GM21423 (cell line): ENCODE data around the gene DEK.

Experiments used
- ATAC-seq: cut with Tn5 transposase; IDR thresholded peaks from one replicate; pipeline ENCODE4 v1.9.1; 2021; ENCODE audit warnings: mild to moderate bottlenecking, moderate library complexity; ENCODE audit not compliant: unreplicated experiment

DEK gene

DNA sequence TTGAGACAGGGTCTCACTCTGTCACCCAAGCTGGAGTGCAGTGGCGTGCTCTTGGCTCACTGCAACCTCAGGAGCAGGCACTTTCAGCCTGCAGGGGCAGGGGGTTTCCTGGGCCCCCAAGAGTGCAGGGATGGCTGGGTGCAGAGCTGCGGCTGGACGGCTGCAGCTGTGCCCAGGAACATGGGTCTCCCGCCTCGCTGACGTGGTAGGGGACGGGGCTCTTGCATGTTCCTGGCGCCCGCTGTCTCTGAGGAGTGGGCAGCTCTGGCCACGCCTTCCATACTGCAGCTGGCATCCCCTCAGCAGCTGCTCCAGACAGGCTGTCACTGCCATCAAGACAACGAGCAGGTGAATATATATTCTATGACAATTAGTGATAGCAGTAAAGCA is 2.2 kb upstream of the DEK start:
- no peak for ATAC-seq

DNA sequence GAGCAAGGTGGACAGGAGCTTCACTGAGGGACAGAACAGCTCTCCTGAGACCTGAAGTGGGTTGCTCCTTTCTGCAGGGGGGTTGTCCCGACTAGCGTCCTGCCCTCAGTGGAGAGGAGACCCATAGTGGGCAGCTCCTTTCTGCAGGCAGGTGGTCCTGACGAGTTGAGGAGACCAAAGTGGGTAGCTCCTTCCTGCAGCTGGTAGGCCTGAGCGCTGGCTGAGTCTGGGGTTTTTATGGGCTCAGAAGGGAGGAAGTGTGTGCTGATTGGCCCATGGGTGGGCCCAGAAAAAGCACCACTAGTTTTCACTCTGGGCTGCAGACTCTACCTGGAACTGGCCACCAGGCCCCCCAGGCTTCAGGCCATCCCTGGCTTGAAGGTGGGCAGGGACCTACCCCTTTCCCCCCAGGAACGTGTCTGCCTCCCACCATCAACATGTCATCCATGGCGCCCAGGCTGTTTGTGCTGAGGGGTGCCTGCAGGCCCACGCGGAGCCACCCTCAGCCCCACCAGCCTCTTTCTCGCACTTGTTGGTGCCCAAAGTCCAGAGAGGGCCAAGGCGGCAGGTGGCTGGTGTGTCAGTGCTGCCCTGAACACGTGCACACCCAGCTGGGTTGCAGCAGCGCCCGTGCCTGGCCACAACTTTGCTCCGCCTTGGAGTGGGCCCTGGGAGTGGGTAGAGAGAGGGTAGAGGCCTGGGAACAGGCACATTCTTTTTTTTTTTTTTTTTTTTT is 1.6 kb upstream of the DEK start:
- ATAC-seq = no peak

DNA sequence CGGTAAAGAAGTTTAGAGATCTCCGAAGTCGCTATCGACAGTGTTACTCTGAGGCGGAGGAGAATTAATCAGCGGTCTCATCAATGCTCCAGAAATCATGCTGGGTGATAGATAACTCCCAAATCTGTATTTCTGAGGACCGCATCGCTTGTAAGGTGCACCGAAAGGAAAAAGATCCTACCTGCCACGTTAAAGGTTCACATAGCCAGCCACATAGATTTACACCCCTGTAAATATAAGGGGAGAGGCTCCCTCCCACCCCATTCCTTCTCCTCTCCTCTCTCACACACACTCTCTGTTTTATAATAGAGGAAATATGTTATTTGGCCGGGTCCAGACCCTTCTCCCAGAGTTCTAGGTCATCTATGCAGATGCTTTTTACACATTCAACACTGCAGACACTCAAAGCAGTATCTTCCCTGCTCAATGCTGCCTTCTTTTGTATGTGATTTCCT is 620 bp upstream of the DEK start:
- ATAC-seq = no peak

DNA sequence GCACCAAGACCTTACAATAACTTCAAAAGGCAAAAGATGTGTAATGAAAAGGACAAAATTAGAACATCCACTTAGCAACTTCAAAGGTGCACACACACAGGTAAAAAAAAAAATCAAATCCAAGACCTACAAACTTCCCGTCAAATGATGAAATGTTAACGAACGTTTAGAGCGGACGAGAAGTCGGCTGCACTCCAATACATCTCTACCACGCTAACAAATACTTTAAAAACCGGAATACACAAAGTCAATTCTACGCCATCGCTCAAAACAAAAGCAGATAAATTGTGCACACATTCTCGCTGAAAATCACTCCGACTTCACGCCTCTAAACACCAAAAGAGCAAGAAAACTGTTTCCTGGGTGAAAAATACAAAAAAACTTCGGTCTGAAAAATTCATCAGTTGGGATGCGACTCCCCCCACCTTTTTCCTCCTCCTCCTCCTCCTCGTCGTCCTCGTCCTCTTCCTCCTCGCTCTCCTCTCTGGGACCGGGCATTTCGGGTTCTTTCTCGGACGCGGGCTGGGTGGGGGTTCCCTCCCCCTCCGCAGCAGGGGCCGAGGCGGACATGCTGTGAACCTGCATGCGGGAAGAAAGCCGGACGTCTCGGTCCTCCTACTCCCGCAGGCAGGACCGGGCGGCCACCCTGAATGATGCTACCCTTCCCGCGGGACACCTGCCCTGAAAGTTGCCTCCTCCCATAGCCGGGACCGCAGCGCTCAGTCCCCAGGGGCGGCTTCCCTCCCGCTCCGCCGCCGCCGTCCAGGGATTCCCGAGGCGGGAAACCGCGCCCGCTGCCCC is 712 bp downstream of the DEK start:
- peak; percentile 3 for ATAC-seq

DNA sequence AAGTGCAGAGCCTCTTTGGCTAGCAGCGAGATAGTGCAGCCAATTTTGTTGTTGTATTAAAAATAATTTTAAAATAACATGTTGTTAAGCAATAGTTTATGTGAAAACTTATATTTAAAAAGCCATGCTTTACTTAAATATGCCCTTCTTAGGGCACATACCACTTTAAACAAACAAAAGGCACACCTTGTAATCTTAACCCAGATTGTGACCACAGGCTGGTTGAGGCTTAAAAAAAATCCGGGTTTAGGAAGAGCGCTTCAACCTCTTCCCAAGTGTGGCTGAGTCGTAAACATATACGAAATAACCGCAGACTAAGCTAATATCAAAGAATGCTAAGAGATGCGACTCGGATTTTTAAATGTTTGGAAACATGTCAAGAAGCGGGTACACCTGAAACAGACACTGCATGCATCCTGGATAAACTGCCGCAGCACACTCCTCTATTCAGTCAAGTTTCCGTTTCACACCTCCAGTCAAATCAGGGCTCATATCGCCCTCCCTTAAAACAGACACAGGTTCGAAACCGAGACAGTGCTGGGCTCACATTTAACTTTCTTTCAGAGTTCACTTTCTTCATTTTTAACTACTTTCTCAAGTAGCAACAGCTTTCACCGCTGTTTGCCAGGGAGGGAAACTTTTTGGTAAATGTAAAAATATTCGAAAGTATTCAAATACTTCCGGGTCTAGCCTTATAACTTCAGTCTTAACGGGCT is 1.5 kb downstream of the DEK start:
- ATAC-seq = peak; percentile 53

DNA sequence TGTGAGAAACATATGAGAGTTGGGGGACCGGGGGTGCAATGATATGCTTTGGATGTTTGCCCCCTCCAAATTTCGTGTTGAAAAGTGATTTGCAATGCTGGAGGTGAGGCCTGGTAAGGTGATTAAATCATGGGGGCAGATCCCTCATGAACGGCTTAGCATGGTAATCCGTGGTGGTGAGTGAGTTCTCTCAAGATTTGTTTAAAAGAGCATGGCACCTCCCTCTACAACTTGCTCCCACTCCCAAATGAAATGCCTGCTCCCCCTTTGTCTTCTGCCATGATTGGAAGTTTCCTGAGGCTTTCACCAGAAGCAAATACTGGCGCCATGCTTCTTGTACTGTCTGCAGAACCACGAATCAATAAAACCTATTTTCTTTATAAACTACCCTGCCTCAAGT is 2.5 kb downstream of the DEK start:
- ATAC-seq = no peak

DNA sequence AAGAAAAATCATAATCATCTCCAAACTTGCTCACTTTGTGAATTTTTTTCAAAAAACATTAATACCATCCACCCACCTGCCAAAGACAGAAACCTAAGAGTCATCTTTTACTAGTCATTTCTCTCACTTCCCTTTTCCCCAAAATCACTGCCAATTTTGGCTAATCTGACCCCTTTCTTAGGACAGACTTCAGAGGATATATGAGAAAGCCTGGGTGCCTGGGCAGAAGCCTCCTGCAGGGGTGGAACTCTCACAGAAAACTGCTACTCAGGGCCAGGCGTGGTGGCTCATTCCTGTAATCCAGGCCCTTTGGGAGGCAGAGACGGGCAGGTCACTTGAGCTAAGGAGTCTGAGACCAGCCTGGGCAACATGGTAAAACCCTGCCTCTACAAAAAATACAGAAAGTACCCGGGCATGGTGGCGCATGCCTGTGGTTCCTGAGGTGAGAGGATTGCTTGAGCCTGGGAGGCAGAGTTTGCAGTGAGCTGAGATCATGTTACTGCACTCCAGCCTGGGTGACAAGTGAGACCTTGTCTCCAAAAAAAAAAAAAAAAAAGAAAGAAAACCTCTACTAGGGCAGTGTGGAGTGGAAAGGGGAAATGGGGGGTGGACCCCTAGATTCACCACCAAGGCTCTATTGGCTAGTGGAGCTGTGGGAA is 3.8 kb downstream of the DEK start:
- peak; percentile 36 for ATAC-seq

DNA sequence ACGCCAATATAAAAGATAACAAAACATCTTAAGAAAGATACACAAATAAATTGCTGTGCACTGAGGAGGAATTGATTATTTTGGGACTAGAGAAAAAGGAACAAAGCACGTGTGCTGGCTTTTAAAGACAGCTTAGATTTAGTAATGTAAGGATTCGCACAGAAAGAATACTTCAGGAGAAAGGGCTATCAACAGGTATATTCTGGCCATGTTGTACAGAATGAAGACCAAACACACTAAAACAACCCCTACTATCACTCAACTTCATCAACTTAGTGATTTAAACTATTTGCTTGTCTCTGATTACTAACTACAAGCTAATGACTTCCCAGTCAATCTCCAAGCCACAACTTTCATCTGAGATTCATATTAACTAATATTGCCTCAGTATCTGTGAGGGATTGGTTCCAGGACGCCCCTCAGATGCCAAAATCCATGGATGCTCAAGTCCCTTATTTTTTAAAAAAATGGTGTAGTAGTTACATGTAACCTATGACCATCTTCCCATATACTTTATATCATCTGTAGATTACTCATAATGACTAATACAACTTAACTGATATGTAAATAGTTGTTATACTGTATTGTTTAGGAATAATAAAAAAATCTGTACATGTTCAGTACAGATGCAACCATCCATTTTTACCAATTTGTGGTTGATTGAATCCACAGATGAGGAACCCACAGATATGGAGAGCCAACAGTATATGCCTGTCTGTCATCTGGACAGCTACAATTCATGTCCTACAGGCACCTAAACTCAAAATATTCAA is 4.5 kb downstream of the DEK start:
- no peak for ATAC-seq

DNA sequence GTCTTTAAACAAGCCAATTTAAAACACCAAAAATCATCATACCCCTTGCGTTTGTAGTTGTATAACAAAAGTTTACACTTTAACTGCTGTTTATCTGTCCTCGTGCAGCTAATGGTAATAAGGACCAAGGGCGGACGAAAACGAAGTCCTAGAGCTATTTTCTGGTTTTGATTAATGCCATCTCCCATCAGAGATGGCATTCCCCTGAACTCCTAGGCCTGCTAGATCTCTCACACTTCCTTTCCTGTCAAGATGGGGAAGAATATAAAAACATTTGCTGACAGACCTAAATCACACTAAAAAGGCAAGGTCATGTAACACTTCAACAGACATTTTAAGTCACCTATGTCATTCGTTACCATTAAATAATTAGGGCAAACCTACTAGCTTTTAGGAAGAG is 9.5 kb downstream of the DEK start:
- ATAC-seq = no peak

DNA sequence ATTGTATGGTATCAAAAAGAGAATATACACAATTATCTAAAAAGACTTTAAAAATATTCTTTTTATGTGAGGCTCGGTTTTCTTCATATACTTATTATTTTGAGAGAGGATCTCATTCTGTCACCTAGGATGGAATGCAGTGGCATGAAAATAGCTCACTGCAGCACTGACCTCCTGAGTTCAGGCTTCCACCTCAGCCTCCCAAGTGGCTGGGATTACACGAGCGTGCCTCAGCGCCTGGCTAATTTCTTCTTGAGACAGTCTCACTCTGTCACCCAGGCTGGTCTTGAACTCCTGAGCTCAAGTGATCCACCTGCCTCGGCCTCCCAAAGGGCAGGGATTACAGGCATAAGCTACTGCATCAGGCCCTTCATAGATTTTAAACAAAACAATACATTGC is 10.7 kb downstream of the DEK start:
- no peak for ATAC-seq

DNA sequence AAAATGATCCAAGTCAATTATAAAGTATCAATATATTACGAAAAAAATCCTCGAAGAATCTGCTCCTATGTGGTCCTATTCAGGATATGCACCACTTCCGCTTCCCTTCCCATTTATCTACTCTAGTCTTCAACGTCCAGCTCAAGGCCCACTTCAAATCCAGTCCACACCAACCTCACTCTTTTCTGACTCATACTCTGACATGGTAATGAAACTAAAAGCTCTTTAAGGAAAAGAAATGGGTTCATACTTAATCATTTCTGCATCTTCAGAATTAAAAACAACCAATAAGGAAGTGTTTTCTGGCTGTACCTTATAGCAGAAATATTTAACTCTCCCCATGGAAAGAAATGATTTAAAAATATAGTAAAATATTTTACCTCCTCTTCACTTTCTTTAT is 15.1 kb downstream of the DEK start:
- no peak for ATAC-seq

DNA sequence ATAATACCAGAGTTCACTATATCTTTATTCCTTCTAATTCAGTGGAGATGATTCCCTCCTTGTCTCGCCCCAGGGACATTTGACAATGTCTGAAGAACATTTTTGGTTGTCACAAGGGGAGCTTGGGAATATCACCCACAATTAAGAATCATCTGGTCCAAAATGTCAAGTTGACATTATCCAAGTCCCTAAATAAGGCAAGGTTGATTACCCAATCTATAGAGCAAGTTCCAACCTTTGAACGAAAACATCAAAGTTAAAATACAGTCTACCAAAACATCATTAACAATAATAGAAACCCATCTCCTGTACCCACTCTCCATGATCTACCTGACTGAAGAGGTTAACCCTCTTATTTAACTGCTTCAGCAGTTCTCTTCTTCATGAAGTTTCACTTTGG is 15.6 kb downstream of the DEK start:
- ATAC-seq = no peak

DNA sequence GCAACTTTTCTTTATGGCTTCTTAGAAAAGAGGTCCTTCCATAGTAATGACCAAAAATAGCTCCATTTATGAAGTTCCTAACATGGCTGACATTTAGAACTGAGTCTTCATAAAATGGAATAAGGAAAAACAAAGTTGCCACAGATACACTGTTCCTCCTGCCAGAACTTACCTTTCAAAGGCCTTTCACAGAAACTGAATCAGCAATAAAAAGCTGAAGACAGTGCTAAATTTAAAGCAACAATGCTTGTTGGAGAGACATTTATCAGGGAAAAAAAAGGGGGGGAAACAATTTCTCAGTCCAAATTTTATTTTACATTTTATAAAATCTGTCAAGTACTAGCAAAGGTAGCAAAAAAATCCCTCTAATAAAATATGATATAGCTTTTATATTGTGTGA is 17.3 kb downstream of the DEK start:
- ATAC-seq = no peak

DNA sequence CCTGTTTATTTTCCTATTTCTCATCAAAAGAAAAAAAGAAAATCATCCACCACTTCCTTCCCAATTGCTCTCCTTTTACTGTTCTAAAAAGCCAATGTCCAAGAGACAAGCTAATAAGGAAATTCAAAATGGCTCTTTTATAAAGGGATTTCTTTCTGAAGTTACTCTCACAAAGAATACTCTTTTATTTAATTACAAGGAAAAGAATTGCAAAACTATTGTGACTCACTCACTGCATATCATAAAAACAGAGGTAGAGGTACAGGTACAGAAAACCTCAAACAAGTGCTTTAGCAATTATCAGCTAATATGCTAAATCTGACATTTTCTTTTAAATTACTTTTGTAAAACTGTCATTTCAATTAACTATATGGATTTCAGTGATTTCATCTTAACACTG is 18.1 kb downstream of the DEK start:
- no peak for ATAC-seq

DNA sequence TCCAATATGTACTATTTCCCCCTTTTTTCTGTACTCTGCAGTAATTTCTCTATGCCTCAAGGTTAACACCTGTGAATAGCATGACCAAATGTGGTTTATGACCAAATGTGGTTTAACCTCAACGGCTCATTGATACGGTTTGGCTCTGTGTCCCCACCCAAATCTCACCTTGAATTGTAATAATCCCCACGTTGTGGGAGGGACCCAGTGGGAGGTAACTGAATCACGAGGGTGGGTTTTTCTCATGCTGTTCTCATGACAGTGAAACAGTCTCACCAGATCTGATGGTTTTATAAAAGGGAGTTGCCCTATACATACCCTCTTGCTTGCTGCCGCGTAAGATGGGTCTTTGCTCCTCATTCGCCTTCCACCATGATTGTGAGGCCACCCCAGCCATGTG is 18.7 kb downstream of the DEK start:
- ATAC-seq = no peak

DNA sequence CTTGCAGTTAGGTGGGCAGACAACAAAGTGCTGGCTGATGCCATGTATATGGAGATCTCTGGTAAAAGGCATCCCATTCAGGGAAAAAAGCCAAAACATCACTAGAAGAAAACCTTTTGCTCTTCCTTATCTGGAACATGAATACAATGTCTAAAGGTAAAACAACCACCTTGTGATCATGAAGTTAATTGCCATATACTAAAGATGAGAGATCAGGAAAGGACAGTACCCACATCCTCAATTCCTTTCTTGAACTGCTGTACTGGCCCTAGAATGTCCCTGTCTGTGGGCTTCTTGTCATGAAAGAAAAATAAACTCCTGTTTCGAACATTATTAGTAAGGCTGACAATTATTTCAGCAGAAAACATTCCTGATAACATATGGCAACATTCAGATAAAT is 19.3 kb downstream of the DEK start:
- no peak for ATAC-seq

DNA sequence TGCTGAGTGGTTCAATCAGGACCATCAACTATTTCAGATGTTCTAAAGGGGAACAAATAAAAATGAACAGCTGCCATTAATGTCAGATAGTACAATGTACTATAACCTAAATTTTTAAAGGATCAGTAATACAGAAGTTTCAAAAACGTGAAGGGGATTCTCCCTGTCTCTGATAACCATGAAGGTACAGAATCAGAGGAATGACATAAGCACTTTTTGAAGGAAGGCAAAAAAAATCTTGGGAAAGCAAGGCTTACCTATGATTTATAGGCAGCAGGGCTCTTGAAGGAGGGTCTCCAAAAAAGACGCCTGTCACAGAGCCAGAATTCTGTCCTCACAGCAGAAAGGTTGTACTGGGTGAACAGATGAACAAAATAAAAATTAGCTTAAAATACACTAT is 20.1 kb downstream of the DEK start:
- no peak for ATAC-seq

DNA sequence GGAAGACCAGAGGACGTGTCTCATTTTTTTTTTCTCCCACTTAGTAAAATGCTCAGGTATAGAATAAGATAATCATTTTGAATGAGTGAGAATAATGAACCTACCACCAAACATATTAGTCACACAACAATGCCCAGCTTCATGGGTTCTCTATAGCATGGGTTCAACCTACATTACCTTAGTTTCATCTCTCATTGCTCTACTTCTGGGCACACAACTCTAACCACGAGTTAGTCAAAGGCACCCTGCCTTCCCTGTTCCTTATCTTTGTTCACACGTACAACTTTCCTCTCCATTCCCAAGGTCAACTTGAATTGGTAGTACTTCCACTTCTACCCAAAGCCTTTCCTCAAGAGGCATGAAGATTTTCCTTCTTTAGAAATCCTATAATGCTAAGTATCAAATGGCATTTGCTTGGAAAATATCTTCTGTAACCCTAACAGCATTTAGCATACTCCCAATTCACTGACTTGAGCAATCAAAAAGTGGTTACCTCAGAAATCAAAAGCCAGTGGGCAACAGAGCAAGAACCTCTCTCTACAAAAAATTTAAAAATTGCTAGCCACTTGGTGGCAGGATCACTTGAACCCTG is 20.9 kb downstream of the DEK start:
- ATAC-seq = peak; percentile 34

DNA sequence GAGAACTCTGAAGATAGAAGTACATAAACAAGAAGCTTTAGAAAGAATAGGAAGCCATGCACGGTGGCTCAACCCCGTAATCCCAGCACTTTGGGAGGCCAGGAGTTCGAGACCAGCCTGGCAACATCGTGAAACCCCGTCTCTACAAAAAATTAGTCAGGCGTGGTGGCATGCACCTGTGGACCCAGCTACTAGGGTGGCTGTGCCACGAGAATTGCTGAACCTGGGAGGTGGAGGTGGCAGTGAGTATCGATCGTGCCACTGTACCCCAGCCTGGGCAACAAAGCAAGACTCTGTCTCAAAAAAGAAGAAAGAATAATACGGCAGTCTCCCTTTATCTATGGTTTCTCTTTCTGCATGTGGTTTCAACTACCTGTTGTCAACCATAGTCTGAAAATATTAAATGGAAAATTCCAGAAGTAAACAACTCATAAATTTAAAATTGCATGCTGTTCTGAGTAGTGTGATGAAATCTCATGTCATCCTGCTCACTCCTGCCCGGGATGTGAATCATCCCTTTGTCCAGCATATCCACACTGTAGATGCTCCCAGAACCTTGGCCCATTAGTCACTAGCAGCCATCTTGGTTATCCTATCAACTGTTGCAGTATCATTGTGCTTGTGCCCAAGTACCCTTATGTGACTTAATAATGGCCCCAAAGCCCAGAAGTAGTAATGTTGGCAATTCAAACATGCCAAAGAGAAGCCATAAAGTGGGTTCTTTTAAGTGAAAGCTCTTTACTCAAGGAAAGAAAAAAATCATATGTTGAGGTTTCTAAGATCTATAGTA is 22.1 kb downstream of the DEK start:
- no peak for ATAC-seq
